IMR-90 (cell line): Measurements from ENCODE around the gene PRKCE. TPM values are rescaled to one million over a fixed set of nuclear protein-coding genes. Genes with fewer than 3 reads are reported as not detected.

Experiments
- ATAC-seq: fragments of 200-7000 bp; cut with Tn5 transposase; 2 replicates; pipeline ENCODE4 v1.9.1; 2020; ENCODE audit warnings: low read depth, mild to moderate bottlenecking, moderate library complexity
- BruUV-seq: library from RNA; stranded (reverse); fragments of 400-500 nt; replicated peaks from 2 replicates; lab custom pipeline; 2021; lab: Mats Ljungman, UMichigan
- CTCF ChIA-PET: fragments of 300-600 bp; formaldehyde crosslinking; extraction: SDS; loops from one replicate; lab custom pipeline; 2021; ENCODE audit warnings: antibody characterized with exemption; lab: Yijun Ruan, JAX
- POLR2A ChIA-PET: fragments of 300-600 bp; sonication (Branson Sonifier 250); formaldehyde crosslinking; loops from one replicate; lab custom pipeline; 2022; ENCODE audit warnings: antibody characterized with exemption; ENCODE audit not compliant: unreplicated experiment; lab: Charles Lee
- DNase-seq: peaks from one replicate; pipeline ENCODE4 v3.0.0; 2013
- H2AFZ ChIP-seq: replicated peaks from 2 replicates; pipeline ENCODE3; 2013; ENCODE audit warnings: low read length, mild to moderate bottlenecking; ENCODE audit not compliant: poor library complexity
- H2AK5ac ChIP-seq: 2 replicates; pipeline ENCODE4 v1.6.1; 2013; ENCODE audit warnings: low read depth, low read length, inconsistent platforms
- H2AK9ac ChIP-seq: replicated peaks from 2 replicates; pipeline ENCODE3; 2013; ENCODE audit warnings: mild to moderate bottlenecking, low read depth, low read length, moderate library complexity; ENCODE audit not compliant: poor library complexity
- H2BK120ac ChIP-seq: 2 replicates; pipeline ENCODE4 v1.6.1; 2013; ENCODE audit warnings: low read depth, low read length, inconsistent platforms
- H2BK15ac ChIP-seq: 3 replicates; pipeline ENCODE4 v1.6.1; 2013; ENCODE audit warnings: low read depth, low read length, inconsistent platforms
- H2BK20ac ChIP-seq: 2 replicates; pipeline ENCODE4 v1.6.1; 2013; ENCODE audit warnings: low read depth, mild to moderate bottlenecking, inconsistent platforms, low read length, moderate library complexity
- H2BK5ac ChIP-seq: 2 replicates; pipeline ENCODE4 v1.6.1; 2013; ENCODE audit warnings: mild to moderate bottlenecking, low read depth, low read length, inconsistent platforms; ENCODE audit not compliant: poor library complexity, severe bottlenecking
- H3K14ac ChIP-seq: replicated peaks from 2 replicates; pipeline ENCODE4 v1.6.1; 2013; ENCODE audit warnings: low read depth, low read length, inconsistent platforms
- H3K18ac ChIP-seq: 2 replicates; pipeline ENCODE4 v1.6.1; 2013; ENCODE audit warnings: low read depth, low read length, control low read depth
- H3K23ac ChIP-seq: 2 replicates; pipeline ENCODE4 v1.6.1; 2013; ENCODE audit warnings: low read depth, low read length, inconsistent platforms
- H3K27ac ChIP-seq: 2 replicates; pipeline ENCODE4 v1.5.1; 2013; ENCODE audit warnings: mild to moderate bottlenecking, control low read depth, low read length; ENCODE audit not compliant: insufficient read depth
- H3K27me3 ChIP-seq: 2 replicates; pipeline ENCODE4 v1.6.1; 2013; ENCODE audit warnings: low read length; ENCODE audit not compliant: control insufficient read depth, insufficient read depth
- H3K36me3 ChIP-seq: 2 replicates; pipeline ENCODE4 v1.6.1; 2013; ENCODE audit warnings: low read length, mixed read lengths; ENCODE audit not compliant: control insufficient read depth, insufficient read depth
- H3K4ac ChIP-seq: 2 replicates; pipeline ENCODE4 v1.6.1; 2013; ENCODE audit warnings: low read depth, low read length, inconsistent platforms
- H3K4me1 ChIP-seq: 2 replicates; pipeline ENCODE4 v1.6.1; 2013; ENCODE audit warnings: low read length, mixed read lengths; ENCODE audit not compliant: control insufficient read depth, insufficient read depth
- H3K4me2 ChIP-seq: 2 replicates; pipeline ENCODE4 v1.6.1; 2013; ENCODE audit warnings: low read depth, mild to moderate bottlenecking, control low read depth, low read length, moderate library complexity
- H3K4me3 ChIP-seq: 2 replicates; pipeline ENCODE4 v1.5.1; 2013; ENCODE audit warnings: low read depth, mild to moderate bottlenecking, control low read depth, low read length, moderate library complexity; ENCODE audit not compliant: insufficient read depth
- H3K56ac ChIP-seq: 2 replicates; pipeline ENCODE4 v1.6.1; 2013; ENCODE audit warnings: low read length, inconsistent platforms; ENCODE audit not compliant: insufficient read depth; ENCODE audit errors: extremely low read depth
- H3K79me1 ChIP-seq, 2 experiments: 2 replicates each; pipeline ENCODE4 v1.6.1; 2013; ENCODE audit warnings: low read length in 2 of 2, inconsistent platforms in 1 of 2, low read depth in 1 of 2
- H3K9ac ChIP-seq: 2 replicates; pipeline ENCODE4 v1.6.1; 2013; ENCODE audit warnings: low read depth, low read length, control low read depth
- H3K9me1 ChIP-seq: 2 replicates; pipeline ENCODE4 v1.6.1; 2013; ENCODE audit warnings: low read length, inconsistent platforms; ENCODE audit not compliant: insufficient read depth
- H3K9me3 ChIP-seq: 2 replicates; pipeline ENCODE4 v1.6.1; 2013; ENCODE audit warnings: low read length; ENCODE audit not compliant: control insufficient read depth, insufficient read depth
- H4K20me1 ChIP-seq: 2 replicates; pipeline ENCODE4 v1.6.1; 2013; ENCODE audit warnings: low read length, inconsistent platforms; ENCODE audit not compliant: insufficient read depth
- H4K5ac ChIP-seq: 2 replicates; pipeline ENCODE4 v1.6.1; 2013; ENCODE audit warnings: mild to moderate bottlenecking, low read depth, low read length, control low read depth
- H4K8ac ChIP-seq, 2 experiments: 2 replicates each; pipeline ENCODE4 v1.6.1; 2013; ENCODE audit warnings: low read depth in 2 of 2, low read length in 2 of 2, control low read depth in 1 of 2, inconsistent platforms in 1 of 2
- H4K91ac ChIP-seq: 2 replicates; pipeline ENCODE4 v1.6.1; 2013; ENCODE audit warnings: low read depth, low read length, inconsistent platforms; ENCODE audit not compliant: insufficient read depth
- BHLHE40 ChIP-seq: fragments of 150-350 bp; IDR thresholded peaks from 2 replicates; pipeline ENCODE4 v1.6.1; 2016; ENCODE audit warnings: mild to moderate bottlenecking, low read depth, low read length
- MXI1 ChIP-seq: IDR thresholded peaks from 2 replicates; pipeline ENCODE4 v1.6.1; 2012; ENCODE audit warnings: low read depth, mild to moderate bottlenecking, low read length, moderate library complexity, borderline replicate concordance
- WGBS, 2 experiments: methylation state at CpG; one replicate each; pipeline versions ENCODE4 v1.1.5 to v1.1.7; 2013; ENCODE audit warnings: missing lambda C conversion rate in 2 of 2; ENCODE audit not compliant: insufficient read length in 1 of 2; ENCODE audit errors: extremely low coverage in 2 of 2; 5-methylcytosine and 5-hydroxymethylcytosine counted together
- dilution Hi-C: fragments of 300-500 bp; cut with HindIII; formaldehyde crosslinking; loops from one replicate; pipeline ENCODE4 v1.14.3; 2018; ENCODE audit warnings: low sequenced_read_pairs; ENCODE audit not compliant: unreplicated experiment
- in situ Hi-C: fragments of 300-500 bp; cut with MboI; formaldehyde crosslinking; loops from 3 replicates; pipeline ENCODE4 v1.14.3; 2019; ENCODE audit warnings: low sequenced_read_pairs, inconsistent platforms, mixed read lengths
- intact Hi-C: fragments of 100-400 bp; cut with micrococcal nuclease; formaldehyde crosslinking; loops from 2 replicates; pipeline ENCODE4 v1.10.0; 2022
- polyA plus RNA-seq, 3 experiments: library from polyadenylated mRNA; depleted of rRNA; stranded (reverse); fragments of >200 nt; gene quantifications; 2 replicates each; pipeline ENCODE4 v1.2.3, GENCODE V29; 2012; ENCODE audit warnings: low replicate concordance in 1 of 3
- total RNA-seq: library from RNA; depleted of rRNA; stranded (reverse); fragments of >200 nt; gene quantifications from 2 replicates; pipeline ENCODE4 v1.2.3, GENCODE V29; 2012

Gene PRKCE
- total and polyA plus RNA-seq, 2 of the 4 experiments (the other 2 are of a cell fraction): 8.1 to 32.4 TPM

DNA sequence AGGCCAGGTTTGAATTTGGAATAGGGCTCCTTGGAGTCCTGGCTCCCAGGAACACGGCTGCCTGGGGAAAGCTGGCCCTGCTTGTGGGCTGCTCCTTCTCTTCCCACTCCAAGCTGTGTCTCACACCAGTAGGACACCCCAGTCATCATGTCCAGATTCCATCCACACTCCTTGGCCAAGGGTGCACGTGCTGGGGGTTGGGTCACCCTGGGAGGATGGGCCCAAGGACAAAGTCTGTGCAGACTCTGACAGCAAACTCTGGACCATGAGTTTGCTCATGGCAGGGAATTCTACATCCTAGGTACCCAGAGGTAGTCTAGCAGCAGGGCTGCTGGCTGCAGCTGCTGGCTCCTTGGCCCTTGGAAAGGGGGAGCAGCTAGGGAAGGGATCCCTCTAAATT lies 543.4 kb downstream of the PRKCE start:
- no TSS peak for BruUV-seq
- H2AFZ ChIP-seq: peak overlapping the region; percentile 39
- no peak overlapping the region for H3K14ac ChIP-seq
- peaks cover 13% of the 10 kb centered on the region; the same call in 1 of the 2 replicates for H3K9me1 ChIP-seq
- H4K8ac ChIP-seq: no peak overlapping the region
- no peak overlapping the region for H3K9ac ChIP-seq
- no peak overlapping the region for H3K27ac ChIP-seq
- H3K4me3 ChIP-seq: no peak overlapping the region
- H3K79me1 ChIP-seq: no peaks in the 10 kb centered on the region
- DNase-seq (no peak), ATAC-seq (no peak)
- H2BK15ac ChIP-seq: no peak overlapping the region
- no peak overlapping the region for H3K4ac ChIP-seq
- H2AK9ac ChIP-seq: no peak overlapping the region
- H4K5ac ChIP-seq: no peak overlapping the region
- H3K36me3 ChIP-seq: no peaks in the 10 kb centered on the region
- no peaks in the 10 kb centered on the region; the same call in 1 of the 2 replicates for H3K27me3 ChIP-seq
- H3K18ac ChIP-seq: no peak overlapping the region
- no peak overlapping the region for H2BK120ac ChIP-seq
- ChIA-PET CTCF (no interaction called here), POLR2A (no interaction called here)
- no peak overlapping the region for H3K23ac ChIP-seq
- dilution Hi-C loops: no loop called here
- H2AK5ac ChIP-seq: no peak overlapping the region
- TF ChIP-seq BHLHE40: peak; percentile 20; the same call in 1 of the 2 replicates
- TF ChIP-seq MXI1: no peak
- H4K91ac ChIP-seq: no peak overlapping the region
- in situ Hi-C loops: no loop called here
- H2BK20ac ChIP-seq: no peak overlapping the region
- no peak overlapping the region for H3K56ac ChIP-seq
- no peak overlapping the region for H3K4me2 ChIP-seq
- intact Hi-C loops: no loop called here
- H3K4me1 ChIP-seq: no peaks in the 10 kb centered on the region; the same call in 1 of the 2 replicates
- no peaks in the 10 kb centered on the region for H3K9me3 ChIP-seq
- 67% methylated on average over 1 of the region's 2 CpGs; no CpG with 5 or more reads in 1 of the 2 experiments for WGBS, 2 experiments
- no peaks in the 10 kb centered on the region for H4K20me1 ChIP-seq
- no peak overlapping the region for H2BK5ac ChIP-seq
